IMR-90 (cell line): ENCODE data around the gene LRRC1. TPM values are rescaled to one million over a fixed set of nuclear protein-coding genes. Genes with fewer than 3 reads are reported as not detected.

Experiments
- ATAC-seq: fragments of 200-7000 bp; cut with Tn5 transposase; 2 replicates; pipeline ENCODE4 v1.9.1; 2020; ENCODE audit warnings: low read depth, mild to moderate bottlenecking, moderate library complexity
- BruUV-seq: library from RNA; stranded (reverse); fragments of 400-500 nt; replicated peaks from 2 replicates; lab custom pipeline; 2021; lab: Mats Ljungman, UMichigan
- CTCF ChIA-PET: fragments of 300-600 bp; formaldehyde crosslinking; extraction: SDS; loops from one replicate; lab custom pipeline; 2021; ENCODE audit warnings: antibody characterized with exemption; lab: Yijun Ruan, JAX
- POLR2A ChIA-PET: fragments of 300-600 bp; sonication (Branson Sonifier 250); formaldehyde crosslinking; loops from one replicate; lab custom pipeline; 2022; ENCODE audit warnings: antibody characterized with exemption; ENCODE audit not compliant: unreplicated experiment; lab: Charles Lee
- DNase-seq: peaks from one replicate; pipeline ENCODE4 v3.0.0; 2013
- H2AFZ ChIP-seq: replicated peaks from 2 replicates; pipeline ENCODE3; 2013; ENCODE audit warnings: low read length, mild to moderate bottlenecking; ENCODE audit not compliant: poor library complexity
- H2AK5ac ChIP-seq: 2 replicates; pipeline ENCODE4 v1.6.1; 2013; ENCODE audit warnings: low read depth, low read length, inconsistent platforms
- H2AK9ac ChIP-seq: replicated peaks from 2 replicates; pipeline ENCODE3; 2013; ENCODE audit warnings: mild to moderate bottlenecking, low read depth, low read length, moderate library complexity; ENCODE audit not compliant: poor library complexity
- H2BK120ac ChIP-seq: 2 replicates; pipeline ENCODE4 v1.6.1; 2013; ENCODE audit warnings: low read depth, low read length, inconsistent platforms
- H2BK15ac ChIP-seq: 3 replicates; pipeline ENCODE4 v1.6.1; 2013; ENCODE audit warnings: low read depth, low read length, inconsistent platforms
- H2BK20ac ChIP-seq: 2 replicates; pipeline ENCODE4 v1.6.1; 2013; ENCODE audit warnings: low read depth, mild to moderate bottlenecking, inconsistent platforms, low read length, moderate library complexity
- H2BK5ac ChIP-seq: 2 replicates; pipeline ENCODE4 v1.6.1; 2013; ENCODE audit warnings: mild to moderate bottlenecking, low read depth, low read length, inconsistent platforms; ENCODE audit not compliant: poor library complexity, severe bottlenecking
- H3K14ac ChIP-seq: replicated peaks from 2 replicates; pipeline ENCODE4 v1.6.1; 2013; ENCODE audit warnings: low read depth, low read length, inconsistent platforms
- H3K18ac ChIP-seq: 2 replicates; pipeline ENCODE4 v1.6.1; 2013; ENCODE audit warnings: low read depth, low read length, control low read depth
- H3K23ac ChIP-seq: 2 replicates; pipeline ENCODE4 v1.6.1; 2013; ENCODE audit warnings: low read depth, low read length, inconsistent platforms
- H3K27ac ChIP-seq: 2 replicates; pipeline ENCODE4 v1.5.1; 2013; ENCODE audit warnings: mild to moderate bottlenecking, control low read depth, low read length; ENCODE audit not compliant: insufficient read depth
- H3K27me3 ChIP-seq: 2 replicates; pipeline ENCODE4 v1.6.1; 2013; ENCODE audit warnings: low read length; ENCODE audit not compliant: control insufficient read depth, insufficient read depth
- H3K36me3 ChIP-seq: 2 replicates; pipeline ENCODE4 v1.6.1; 2013; ENCODE audit warnings: low read length, mixed read lengths; ENCODE audit not compliant: control insufficient read depth, insufficient read depth
- H3K4ac ChIP-seq: 2 replicates; pipeline ENCODE4 v1.6.1; 2013; ENCODE audit warnings: low read depth, low read length, inconsistent platforms
- H3K4me1 ChIP-seq: 2 replicates; pipeline ENCODE4 v1.6.1; 2013; ENCODE audit warnings: low read length, mixed read lengths; ENCODE audit not compliant: control insufficient read depth, insufficient read depth
- H3K4me2 ChIP-seq: 2 replicates; pipeline ENCODE4 v1.6.1; 2013; ENCODE audit warnings: low read depth, mild to moderate bottlenecking, control low read depth, low read length, moderate library complexity
- H3K4me3 ChIP-seq: 2 replicates; pipeline ENCODE4 v1.5.1; 2013; ENCODE audit warnings: low read depth, mild to moderate bottlenecking, control low read depth, low read length, moderate library complexity; ENCODE audit not compliant: insufficient read depth
- H3K56ac ChIP-seq: 2 replicates; pipeline ENCODE4 v1.6.1; 2013; ENCODE audit warnings: low read length, inconsistent platforms; ENCODE audit not compliant: insufficient read depth; ENCODE audit errors: extremely low read depth
- H3K79me1 ChIP-seq, 2 experiments: 2 replicates each; pipeline ENCODE4 v1.6.1; 2013; ENCODE audit warnings: low read length in 2 of 2, inconsistent platforms in 1 of 2, low read depth in 1 of 2
- H3K9ac ChIP-seq: 2 replicates; pipeline ENCODE4 v1.6.1; 2013; ENCODE audit warnings: low read depth, low read length, control low read depth
- H3K9me1 ChIP-seq: 2 replicates; pipeline ENCODE4 v1.6.1; 2013; ENCODE audit warnings: low read length, inconsistent platforms; ENCODE audit not compliant: insufficient read depth
- H3K9me3 ChIP-seq: 2 replicates; pipeline ENCODE4 v1.6.1; 2013; ENCODE audit warnings: low read length; ENCODE audit not compliant: control insufficient read depth, insufficient read depth
- H4K20me1 ChIP-seq: 2 replicates; pipeline ENCODE4 v1.6.1; 2013; ENCODE audit warnings: low read length, inconsistent platforms; ENCODE audit not compliant: insufficient read depth
- H4K5ac ChIP-seq: 2 replicates; pipeline ENCODE4 v1.6.1; 2013; ENCODE audit warnings: mild to moderate bottlenecking, low read depth, low read length, control low read depth
- H4K8ac ChIP-seq, 2 experiments: 2 replicates each; pipeline ENCODE4 v1.6.1; 2013; ENCODE audit warnings: low read depth in 2 of 2, low read length in 2 of 2, control low read depth in 1 of 2, inconsistent platforms in 1 of 2
- H4K91ac ChIP-seq: 2 replicates; pipeline ENCODE4 v1.6.1; 2013; ENCODE audit warnings: low read depth, low read length, inconsistent platforms; ENCODE audit not compliant: insufficient read depth
- CEBPB ChIP-seq: IDR thresholded peaks from 2 replicates; pipeline ENCODE4 v1.6.1; 2012; ENCODE audit warnings: low read depth, low read length, improper control_type of control experiment
- CHD1 ChIP-seq: IDR thresholded peaks from 2 replicates; pipeline ENCODE4 v1.6.1; 2012; ENCODE audit warnings: low read depth, low read length, improper control_type of control experiment
- FOS ChIP-seq: fragments of 150-350 bp; IDR thresholded peaks from 2 replicates; pipeline ENCODE4 v1.6.1; 2016; ENCODE audit warnings: low read depth, low read length
- MAZ ChIP-seq: IDR thresholded peaks from 2 replicates; pipeline ENCODE4 v1.6.1; 2012; ENCODE audit warnings: low read depth, mild to moderate bottlenecking, low read length, improper control_type of control experiment, moderate library complexity, borderline replicate concordance
- RAD21 ChIP-seq: IDR thresholded peaks from 2 replicates; pipeline ENCODE4 v1.6.1; 2012; ENCODE audit warnings: low read length, improper control_type of control experiment
- RCOR1 ChIP-seq: IDR thresholded peaks from 2 replicates; pipeline ENCODE4 v1.6.1; 2012; ENCODE audit warnings: mild to moderate bottlenecking, low read length, improper control_type of control experiment; ENCODE audit not compliant: insufficient replicate concordance
- SMC3 ChIP-seq: fragments of 150-350 bp; IDR thresholded peaks from 2 replicates; pipeline ENCODE4 v1.6.1; 2016; ENCODE audit warnings: low read depth, mild to moderate bottlenecking, antibody characterized with exemption, low read length, moderate library complexity
- WGBS, 2 experiments: methylation state at CpG; one replicate each; pipeline versions ENCODE4 v1.1.5 to v1.1.7; 2013; ENCODE audit warnings: missing lambda C conversion rate in 2 of 2; ENCODE audit not compliant: insufficient read length in 1 of 2; ENCODE audit errors: extremely low coverage in 2 of 2; 5-methylcytosine and 5-hydroxymethylcytosine counted together
- dilution Hi-C: fragments of 300-500 bp; cut with HindIII; formaldehyde crosslinking; loops from one replicate; pipeline ENCODE4 v1.14.3; 2018; ENCODE audit warnings: low sequenced_read_pairs; ENCODE audit not compliant: unreplicated experiment
- in situ Hi-C: fragments of 300-500 bp; cut with MboI; formaldehyde crosslinking; loops from 3 replicates; pipeline ENCODE4 v1.14.3; 2019; ENCODE audit warnings: low sequenced_read_pairs, inconsistent platforms, mixed read lengths
- intact Hi-C: fragments of 100-400 bp; cut with micrococcal nuclease; formaldehyde crosslinking; loops from 2 replicates; pipeline ENCODE4 v1.10.0; 2022
- polyA plus RNA-seq, 3 experiments: library from polyadenylated mRNA; depleted of rRNA; stranded (reverse); fragments of >200 nt; gene quantifications; 2 replicates each; pipeline ENCODE4 v1.2.3, GENCODE V29; 2012; ENCODE audit warnings: low replicate concordance in 1 of 3
- total RNA-seq: library from RNA; depleted of rRNA; stranded (reverse); fragments of >200 nt; gene quantifications from 2 replicates; pipeline ENCODE4 v1.2.3, GENCODE V29; 2012
- TF ChIP-seq, protein P1 (sequence below): conservative IDR thresholded peaks from 2 replicates; pipeline ENCODE4 v1.5.1; 2012; ENCODE audit warnings: mild to moderate bottlenecking, low read depth, low read length, improper control_type of control experiment

LRRC1 gene
- total and polyA plus RNA-seq, 2 of the 4 experiments (the other 2 are of a cell fraction), result 5.1 to 6.1 TPM

- H3K79me1 ChIP-seq, result no peaks in the 10 kb centered on the region
- H2BK20ac ChIP-seq, result 0 out of 2 replicates have a peak overlapping the region, but pooled peaks have one; percentile 30
- no peaks in the 10 kb centered on the region for H4K20me1 ChIP-seq
- dilution Hi-C loops (no loop called here), intact Hi-C loops (loop anchor here (1.0 to 5.0 kb wide), 3 partner anchors 162 to 444 kb away; no protein-coding TSS in a partner anchor), in situ Hi-C loops (loop anchor here (5.0 kb wide), 2 partner anchors 224 to 464 kb away; no protein-coding TSS in a partner anchor)
- H2BK5ac ChIP-seq, result no peak overlapping the region
- H3K14ac ChIP-seq, result no peak overlapping the region
- no peak overlapping the region for H2BK15ac ChIP-seq
- peak; percentile 97 for ATAC-seq
- peak overlapping the region; percentile 35; the same call in 1 of the 2 replicates for H2AK5ac ChIP-seq
- TF ChIP-seq, protein P1, sequence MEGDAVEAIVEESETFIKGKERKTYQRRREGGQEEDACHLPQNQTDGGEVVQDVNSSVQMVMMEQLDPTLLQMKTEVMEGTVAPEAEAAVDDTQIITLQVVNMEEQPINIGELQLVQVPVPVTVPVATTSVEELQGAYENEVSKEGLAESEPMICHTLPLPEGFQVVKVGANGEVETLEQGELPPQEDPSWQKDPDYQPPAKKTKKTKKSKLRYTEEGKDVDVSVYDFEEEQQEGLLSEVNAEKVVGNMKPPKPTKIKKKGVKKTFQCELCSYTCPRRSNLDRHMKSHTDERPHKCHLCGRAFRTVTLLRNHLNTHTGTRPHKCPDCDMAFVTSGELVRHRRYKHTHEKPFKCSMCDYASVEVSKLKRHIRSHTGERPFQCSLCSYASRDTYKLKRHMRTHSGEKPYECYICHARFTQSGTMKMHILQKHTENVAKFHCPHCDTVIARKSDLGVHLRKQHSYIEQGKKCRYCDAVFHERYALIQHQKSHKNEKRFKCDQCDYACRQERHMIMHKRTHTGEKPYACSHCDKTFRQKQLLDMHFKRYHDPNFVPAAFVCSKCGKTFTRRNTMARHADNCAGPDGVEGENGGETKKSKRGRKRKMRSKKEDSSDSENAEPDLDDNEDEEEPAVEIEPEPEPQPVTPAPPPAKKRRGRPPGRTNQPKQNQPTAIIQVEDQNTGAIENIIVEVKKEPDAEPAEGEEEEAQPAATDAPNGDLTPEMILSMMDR, result peak; percentile 83
- TF ChIP-seq CEBPB, result no peak
- peak; percentile 89 for TF ChIP-seq RAD21
- TF ChIP-seq RCOR1, result no peak
- no peak for TF ChIP-seq FOS
- TF ChIP-seq MAZ, result 0 out of 2 replicates have a peak, but pooled peaks have one; percentile 18
- no peak for TF ChIP-seq CHD1
- TF ChIP-seq SMC3, result peak; percentile 82
- no peaks in the 10 kb centered on the region for H3K27me3 ChIP-seq
- peaks cover 4% of the 10 kb centered on the region for H3K9me1 ChIP-seq
- no peak overlapping the region for H2AK9ac ChIP-seq
- H3K4me2 ChIP-seq, result no peak overlapping the region
- CTCF ChIA-PET, result interaction anchor here (0.6 to 4.5 kb wide), 29 partner anchors 9 to 468 kb away, joined by 3 to 67 read pairs (median 4); partner anchors contain the start of gene LRRC1
- DNase-seq, result peak; percentile 70
- no peak overlapping the region for H3K4me3 ChIP-seq
- peak overlapping the region; percentile 30; the same call in 1 of the 2 replicates for H2BK120ac ChIP-seq
- BruUV-seq, result no TSS peak
- peak overlapping the region; percentile 52; the same call in 1 of the 2 replicates for H3K4ac ChIP-seq
- no CpG with 5 or more reads among the region's 6 CpGs for WGBS, 2 experiments
- no peak overlapping the region for H3K23ac ChIP-seq
- H3K56ac ChIP-seq, result no peak overlapping the region
- POLR2A ChIA-PET, result interaction anchor here (0.8 kb wide), 1 partner anchor 162 kb away, joined by 3 read pairs; no protein-coding TSS in a partner anchor
- H3K27ac ChIP-seq, result no peak overlapping the region
- no peak overlapping the region for H4K5ac ChIP-seq
- H3K36me3 ChIP-seq, result no peaks in the 10 kb centered on the region
- H4K8ac ChIP-seq, result peak overlapping the region in 1 of 2 experiments; percentile 42; a peak in 1 of 4 replicates
- H2AFZ ChIP-seq, result peak overlapping the region; percentile 71
- peaks cover 3% of the 10 kb centered on the region for H3K4me1 ChIP-seq
- H3K9me3 ChIP-seq, result no peaks in the 10 kb centered on the region
- no peak overlapping the region for H3K18ac ChIP-seq
- no peak overlapping the region for H4K91ac ChIP-seq
- H3K9ac ChIP-seq, result no peak overlapping the region
These were observed 161.4 kb downstream of the LRRC1 start for GRCh38 chr6:53956068-53956711.
